WTC11 (cell line): ENCODE data around the gene ZNF672.

ENCODE experiments used
- CREM ChIP-seq: sonication (generic); formaldehyde crosslinking; IDR thresholded peaks from 2 replicates; pipeline ENCODE4 v1.8.1; 2022; ENCODE audit warnings: mild to moderate bottlenecking, missing genetic modification reagents, moderate library complexity
- CTCF ChIP-seq: fragments of 200-600 bp; IDR thresholded peaks from 2 replicates; pipeline ENCODE4 v1.8.0; 2022; ENCODE audit warnings: antibody characterized with exemption
- RELA ChIP-seq: sonication (generic); formaldehyde crosslinking; IDR thresholded peaks from 2 replicates; pipeline ENCODE4 v1.8.1; 2022; ENCODE audit warnings: missing genetic modification reagents, mild to moderate bottlenecking, borderline replicate concordance
- ZNF512 ChIP-seq: sonication (generic); formaldehyde crosslinking; IDR thresholded peaks from 2 replicates; pipeline ENCODE4 v1.8.1; 2022; ENCODE audit warnings: missing genetic modification reagents, borderline replicate concordance

- no peak for TF ChIP-seq CREM
- TF ChIP-seq RELA (CRISPR knock-in tag), result no peak
- no peak for TF ChIP-seq ZNF512
- TF ChIP-seq CTCF, result no peak
Measured at GRCh38 chr1:248824701-248825100, 13.3 kb upstream of the ZNF672 start.
